Transverse colon (tissue), 4 donors: Measurements from ENCODE around the gene KCNAB2.

ENCODE experiments used
- EP300 ChIP-seq: sonication (generic); formaldehyde crosslinking; IDR thresholded peaks from one replicate; pipeline ENCODE4 v1.6.1; 2017; ENCODE audit warnings: antibody characterized with exemption, low read depth
- POLR2A ChIP-seq: fragments of 450-650 bp; IDR thresholded peaks from one replicate; pipeline ENCODE4 v1.6.1; 2016; ENCODE audit warnings: antibody characterized with exemption, mild to moderate bottlenecking, moderate library complexity
- POLR2AphosphoS5 ChIP-seq, 3 donors: sonication (generic); formaldehyde crosslinking; IDR thresholded peaks; one replicate each; pipeline ENCODE4 v1.6.1; 2016; ENCODE audit warnings: antibody characterized with exemption in 3 of 3
- TF ChIP-seq, protein P1 (sequence below), 5 experiments: fragments of 200-600 bp in 3 of 5; fragments of 450-650 bp in 2 of 5; sonication (generic) in 3 of 5; IDR thresholded peaks; 1 replicate in 2 of 5; 2 replicates in 3 of 5; pipeline ENCODE4 v1.5.1; 2016 to 2017; ENCODE audit warnings: antibody characterized with exemption in 5 of 5, inconsistent platforms in 3 of 5, mild to moderate bottlenecking in 2 of 5, moderate library complexity in 1 of 5

DNA sequence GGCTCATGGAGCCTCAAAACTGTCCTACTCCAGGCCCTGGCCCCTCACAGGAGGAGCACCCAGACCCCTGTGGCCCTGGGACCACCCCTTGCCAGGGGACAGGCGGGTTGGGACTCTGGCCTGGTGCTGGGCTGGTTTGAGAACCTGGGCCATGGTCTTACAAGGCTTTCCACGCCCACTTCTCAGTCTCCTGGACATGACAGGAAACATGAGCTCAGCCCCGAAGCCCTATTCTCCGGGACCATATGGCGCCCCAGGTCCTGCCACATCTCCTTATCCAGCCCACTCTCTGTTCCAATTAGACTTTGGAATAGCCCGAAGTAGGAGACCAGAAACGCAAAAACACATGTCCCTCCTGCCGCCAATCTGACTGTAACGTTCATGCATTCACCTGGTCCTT lies 47.9 kb downstream of the KCNAB2 start:
- TF ChIP-seq, protein P1, sequence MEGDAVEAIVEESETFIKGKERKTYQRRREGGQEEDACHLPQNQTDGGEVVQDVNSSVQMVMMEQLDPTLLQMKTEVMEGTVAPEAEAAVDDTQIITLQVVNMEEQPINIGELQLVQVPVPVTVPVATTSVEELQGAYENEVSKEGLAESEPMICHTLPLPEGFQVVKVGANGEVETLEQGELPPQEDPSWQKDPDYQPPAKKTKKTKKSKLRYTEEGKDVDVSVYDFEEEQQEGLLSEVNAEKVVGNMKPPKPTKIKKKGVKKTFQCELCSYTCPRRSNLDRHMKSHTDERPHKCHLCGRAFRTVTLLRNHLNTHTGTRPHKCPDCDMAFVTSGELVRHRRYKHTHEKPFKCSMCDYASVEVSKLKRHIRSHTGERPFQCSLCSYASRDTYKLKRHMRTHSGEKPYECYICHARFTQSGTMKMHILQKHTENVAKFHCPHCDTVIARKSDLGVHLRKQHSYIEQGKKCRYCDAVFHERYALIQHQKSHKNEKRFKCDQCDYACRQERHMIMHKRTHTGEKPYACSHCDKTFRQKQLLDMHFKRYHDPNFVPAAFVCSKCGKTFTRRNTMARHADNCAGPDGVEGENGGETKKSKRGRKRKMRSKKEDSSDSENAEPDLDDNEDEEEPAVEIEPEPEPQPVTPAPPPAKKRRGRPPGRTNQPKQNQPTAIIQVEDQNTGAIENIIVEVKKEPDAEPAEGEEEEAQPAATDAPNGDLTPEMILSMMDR (IDR thresholded peaks at IDR 0.05) = no peak
- TF ChIP-seq POLR2AphosphoS5 (IDR thresholded peaks at IDR 0.05) (no peak), POLR2A (no peak), EP300 (no peak)
